ENCODE measurements around the gene GSTM3. TPM values are rescaled to one million over a fixed set of nuclear protein-coding genes. Genes with fewer than 3 reads are reported as not detected.
A peak's percentile ranks its signal among the peaks of the same experiment; 100 is the strongest.

GSTM3 gene
- total and polyA plus RNA-seq, 9 of the 15 experiments (the other 6 are each of a cell fraction or from before 2014, with no cell fraction given): 3.9 to 24.5 (median 9.4) TPM

- TF ChIP-seq E2F4 (CRISPR knock-in tag; IDR thresholded peaks at IDR 0.05; ENCODE audit: low read depth) (no peak), ZBTB9 (CRISPR knock-in tag; IDR thresholded peaks at IDR 0.05) (peak; percentile 76), MBD1 (CRISPR knock-in tag; IDR thresholded peaks at IDR 0.05) (no peak), ZNF740 (CRISPR knock-in tag; IDR thresholded peaks at IDR 0.05) (no peak), ZNF740 (tag; IDR thresholded peaks at IDR 0.05) (no peak), ZNF184 (CRISPR knock-in tag; IDR thresholded peaks at IDR 0.05) (no peak), ZNF354B (CRISPR knock-in tag; IDR thresholded peaks at IDR 0.05) (no peak), CBX8 (IDR thresholded peaks at IDR 0.05; ENCODE audit: borderline replicate concordance, extremely low read depth, low read depth, low read length, poor library complexity, severe bottlenecking) (no peak), IFI16 (CRISPR knock-in tag; IDR thresholded peaks at IDR 0.05) (0 out of 2 replicates have a peak, but pooled peaks have one; percentile 56), ZSCAN32 (CRISPR knock-in tag; IDR thresholded peaks at IDR 0.05) (peak; percentile 20; the same call in 1 of the 2 replicates), SMC3 (conservative IDR thresholded peaks at IDR 0.05; ENCODE audit: insufficient read depth, low read depth, low read length) (peak; percentile 100), POLR2H (tag; IDR thresholded peaks at IDR 0.05; ENCODE audit: low read depth) (no peak), ZNF398 (CRISPR knock-in tag; IDR thresholded peaks at IDR 0.05) (no peak), ZBTB7A (IDR thresholded peaks at IDR 0.05; ENCODE audit: borderline replicate concordance, control insufficient read depth, low read depth, low read length) (no peak), SLC30A9 (CRISPR knock-in tag; IDR thresholded peaks at IDR 0.05) (no peak), SP2 (IDR thresholded peaks at IDR 0.05; ENCODE audit: extremely low read depth, low read depth, low read length, poor library complexity, severe bottlenecking) (no peak), HMG20A (CRISPR knock-in tag; conservative IDR thresholded peaks at IDR 0.05) (0 out of 2 replicates have a peak, but pooled peaks have one; percentile 45), NCOR1 (IDR thresholded peaks at IDR 0.05) (no peak), MTA1 (IDR thresholded peaks at IDR 0.05; ENCODE audit: borderline replicate concordance) (no peak)
These were observed 32.5 kb upstream of the GSTM3 start (continued) for GRCh38 chr1:109773203-109773899.
